HEK293 (cell line): ENCODE results near the gene MYOM3.

ENCODE experiments used
- KLF7 ChIP-seq: fragments of 450-650 bp; formaldehyde crosslinking; IDR thresholded peaks from 2 replicates; pipeline ENCODE4 v1.5.1; 2016; ENCODE audit warnings: missing biosample characterization, missing genetic modification characterization, borderline replicate concordance
- KLF9 ChIP-seq: fragments of 450-650 bp; formaldehyde crosslinking; IDR thresholded peaks from 2 replicates; pipeline ENCODE4 v1.5.1; 2016; ENCODE audit warnings: missing biosample characterization, missing genetic modification characterization, low read depth
- MEIS1 ChIP-seq: sonication (generic); formaldehyde crosslinking; IDR thresholded peaks from 2 replicates; pipeline ENCODE4 v1.8.1; 2022; ENCODE audit warnings: missing genetic modification reagents, mild to moderate bottlenecking, borderline replicate concordance
- TCF7L2 ChIP-seq: IDR thresholded peaks from 2 replicates; pipeline ENCODE4 v1.6.1; 2011; ENCODE audit warnings: low read depth, mild to moderate bottlenecking, inconsistent platforms, low read length, moderate library complexity, borderline replicate concordance
- YY1 ChIP-seq: fragments of 450-650 bp; formaldehyde crosslinking; IDR thresholded peaks from 2 replicates; pipeline ENCODE4 v1.5.1; 2018; ENCODE audit warnings: missing biosample characterization, missing genetic modification characterization
- ZEB2 ChIP-seq: fragments of 450-650 bp; formaldehyde crosslinking; IDR thresholded peaks from 2 replicates; pipeline ENCODE4 v1.5.1; 2016; ENCODE audit warnings: missing biosample characterization, missing genetic modification characterization
- ZNF23 ChIP-seq: fragments of 450-650 bp; formaldehyde crosslinking; IDR thresholded peaks from 2 replicates; pipeline ENCODE4 v1.5.1; 2016; ENCODE audit warnings: missing biosample characterization, missing genetic modification characterization, borderline replicate concordance
- ZNF302 ChIP-seq: fragments of 450-650 bp; formaldehyde crosslinking; IDR thresholded peaks from 2 replicates; pipeline ENCODE4 v1.5.1; 2016; ENCODE audit warnings: missing biosample characterization, missing genetic modification characterization, low read depth
- ZNF561 ChIP-seq: fragments of 450-650 bp; IDR thresholded peaks from 2 replicates; pipeline ENCODE4 v1.5.1; 2018; ENCODE audit warnings: missing biosample characterization, missing genetic modification characterization, borderline replicate concordance
- TF ChIP-seq, protein P1 (sequence below): fragments of 450-650 bp; formaldehyde crosslinking; IDR thresholded peaks from 2 replicates; pipeline ENCODE4 v1.5.1; 2016; ENCODE audit warnings: missing biosample characterization, missing genetic modification characterization
- TF ChIP-seq, protein P2 (sequence below): fragments of 450-650 bp; formaldehyde crosslinking; IDR thresholded peaks from 2 replicates; pipeline ENCODE4 v1.5.1; 2016; ENCODE audit warnings: missing biosample characterization, missing genetic modification characterization

- TF ChIP-seq, protein P1, sequence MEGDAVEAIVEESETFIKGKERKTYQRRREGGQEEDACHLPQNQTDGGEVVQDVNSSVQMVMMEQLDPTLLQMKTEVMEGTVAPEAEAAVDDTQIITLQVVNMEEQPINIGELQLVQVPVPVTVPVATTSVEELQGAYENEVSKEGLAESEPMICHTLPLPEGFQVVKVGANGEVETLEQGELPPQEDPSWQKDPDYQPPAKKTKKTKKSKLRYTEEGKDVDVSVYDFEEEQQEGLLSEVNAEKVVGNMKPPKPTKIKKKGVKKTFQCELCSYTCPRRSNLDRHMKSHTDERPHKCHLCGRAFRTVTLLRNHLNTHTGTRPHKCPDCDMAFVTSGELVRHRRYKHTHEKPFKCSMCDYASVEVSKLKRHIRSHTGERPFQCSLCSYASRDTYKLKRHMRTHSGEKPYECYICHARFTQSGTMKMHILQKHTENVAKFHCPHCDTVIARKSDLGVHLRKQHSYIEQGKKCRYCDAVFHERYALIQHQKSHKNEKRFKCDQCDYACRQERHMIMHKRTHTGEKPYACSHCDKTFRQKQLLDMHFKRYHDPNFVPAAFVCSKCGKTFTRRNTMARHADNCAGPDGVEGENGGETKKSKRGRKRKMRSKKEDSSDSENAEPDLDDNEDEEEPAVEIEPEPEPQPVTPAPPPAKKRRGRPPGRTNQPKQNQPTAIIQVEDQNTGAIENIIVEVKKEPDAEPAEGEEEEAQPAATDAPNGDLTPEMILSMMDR, result no peak
- no peak for TF ChIP-seq KLF7 (tag by site-specific recombination)
- TF ChIP-seq MEIS1 (CRISPR knock-in tag), result no peak
- TF ChIP-seq YY1 (tag by site-specific recombination), result no peak
- TF ChIP-seq ZNF302 (tag by site-specific recombination), result no peak
- TF ChIP-seq KLF9, result no peak
- TF ChIP-seq ZNF23, result no peak
- no peak for TF ChIP-seq ZNF561 (tag by site-specific recombination)
- no peak for TF ChIP-seq ZEB2
- TF ChIP-seq, protein P2, sequence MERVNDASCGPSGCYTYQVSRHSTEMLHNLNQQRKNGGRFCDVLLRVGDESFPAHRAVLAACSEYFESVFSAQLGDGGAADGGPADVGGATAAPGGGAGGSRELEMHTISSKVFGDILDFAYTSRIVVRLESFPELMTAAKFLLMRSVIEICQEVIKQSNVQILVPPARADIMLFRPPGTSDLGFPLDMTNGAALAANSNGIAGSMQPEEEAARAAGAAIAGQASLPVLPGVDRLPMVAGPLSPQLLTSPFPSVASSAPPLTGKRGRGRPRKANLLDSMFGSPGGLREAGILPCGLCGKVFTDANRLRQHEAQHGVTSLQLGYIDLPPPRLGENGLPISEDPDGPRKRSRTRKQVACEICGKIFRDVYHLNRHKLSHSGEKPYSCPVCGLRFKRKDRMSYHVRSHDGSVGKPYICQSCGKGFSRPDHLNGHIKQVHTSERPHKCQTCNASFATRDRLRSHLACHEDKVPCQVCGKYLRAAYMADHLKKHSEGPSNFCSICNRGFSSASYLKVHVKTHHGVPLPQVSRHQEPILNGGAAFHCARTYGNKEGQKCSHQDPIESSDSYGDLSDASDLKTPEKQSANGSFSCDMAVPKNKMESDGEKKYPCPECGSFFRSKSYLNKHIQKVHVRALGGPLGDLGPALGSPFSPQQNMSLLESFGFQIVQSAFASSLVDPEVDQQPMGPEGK (tag by site-specific recombination), result no peak
- TF ChIP-seq TCF7L2, result no peak
These were observed 15.9 kb upstream of the MYOM3 start for GRCh38 chr1:24127801-24128363.
